Mesenchymal stem cell (in vitro differentiated cells and primary cell): ENCODE measurements around the gene TFCP2L1.
A peak's percentile ranks its signal among the peaks of the same experiment; 100 is the strongest.

Source experiments
- DNase-seq: peaks from one replicate; pipeline ENCODE4 v3.0.0-alpha.2; 2013
- H2AFZ ChIP-seq: one replicate; pipeline ENCODE4 v1.6.1; 2013; ENCODE audit warnings: low read depth, mild to moderate bottlenecking, control low read depth, inconsistent platforms, low read length, moderate library complexity
- H2AK5ac ChIP-seq: 2 replicates; pipeline ENCODE4 v1.6.1; 2013; ENCODE audit warnings: low read length, moderate library complexity, mild to moderate bottlenecking, inconsistent platforms; ENCODE audit not compliant: severe bottlenecking
- H2BK120ac ChIP-seq: one replicate; pipeline ENCODE4 v1.6.1; 2013; ENCODE audit warnings: low read depth, mild to moderate bottlenecking, inconsistent platforms, low read length, moderate library complexity
- H2BK12ac ChIP-seq, 2 experiments: one replicate each; pipeline ENCODE4 v1.6.1; 2013; ENCODE audit warnings: inconsistent platforms in 2 of 2, low read length in 2 of 2, mild to moderate bottlenecking in 2 of 2, moderate library complexity in 2 of 2, control low read depth in 1 of 2
- H2BK15ac ChIP-seq: one replicate; pipeline ENCODE4 v1.6.1; 2013; ENCODE audit warnings: mild to moderate bottlenecking, low read depth, inconsistent platforms; ENCODE audit not compliant: poor library complexity, severe bottlenecking
- H2BK5ac ChIP-seq: 2 replicates; pipeline ENCODE4 v1.6.1; 2013; ENCODE audit warnings: low read depth, mild to moderate bottlenecking, low read length, control low read depth, inconsistent platforms; ENCODE audit not compliant: poor library complexity, severe bottlenecking
- H3K14ac ChIP-seq, 2 experiments: one replicate each; pipeline ENCODE4 v1.6.1; 2013; ENCODE audit warnings: inconsistent platforms in 2 of 2, low read length in 2 of 2, control low read depth in 1 of 2, mild to moderate bottlenecking in 1 of 2, moderate library complexity in 1 of 2
- H3K18ac ChIP-seq, 2 experiments: one replicate each; pipeline ENCODE4 v1.6.1; 2013; ENCODE audit warnings: inconsistent platforms in 2 of 2, low read length in 2 of 2, control low read depth in 1 of 2, low read depth in 1 of 2, mild to moderate bottlenecking in 1 of 2
- H3K23ac ChIP-seq, 2 experiments: one replicate each; pipeline ENCODE4 v1.6.1; 2013; ENCODE audit warnings: inconsistent platforms in 2 of 2, low read length in 2 of 2, mild to moderate bottlenecking in 2 of 2, moderate library complexity in 2 of 2, control low read depth in 1 of 2
- H3K27ac ChIP-seq: 2 replicates; pipeline ENCODE4 v1.5.1; 2013; ENCODE audit warnings: mild to moderate bottlenecking, moderate library complexity, low read length, control low read depth, inconsistent platforms; ENCODE audit not compliant: poor library complexity, severe bottlenecking
- H3K27me3 ChIP-seq, 2 experiments: 2 replicates each; pipeline versions ENCODE4 v1.6.1 to v1.7.0; 2013; ENCODE audit warnings: low read length in 2 of 2, mild to moderate bottlenecking in 2 of 2, moderate library complexity in 2 of 2, control low read depth in 1 of 2, inconsistent platforms in 1 of 2; ENCODE audit not compliant: control insufficient read depth in 1 of 2, insufficient read depth in 1 of 2
- H3K36me3 ChIP-seq, 2 experiments: 2 replicates each; pipeline versions ENCODE4 v1.6.1 to v1.7.0; 2013; ENCODE audit warnings: low read length in 2 of 2, control low read depth in 1 of 2, inconsistent platforms in 1 of 2, low read depth in 1 of 2, mild to moderate bottlenecking in 1 of 2; ENCODE audit not compliant: insufficient read depth in 2 of 2, control insufficient read depth in 1 of 2
- H3K4ac ChIP-seq, 2 experiments: one replicate each; pipeline ENCODE4 v1.6.1; 2013; ENCODE audit warnings: inconsistent platforms in 2 of 2, low read length in 2 of 2, mild to moderate bottlenecking in 2 of 2, moderate library complexity in 2 of 2, control low read depth in 1 of 2, low read depth in 1 of 2
- H3K4me1 ChIP-seq: 2 replicates; pipeline ENCODE4 v1.6.1; 2013; ENCODE audit warnings: low read depth, low read length, control low read depth; ENCODE audit not compliant: control insufficient read depth, insufficient read depth
- H3K4me2 ChIP-seq: 2 replicates; pipeline ENCODE4 v1.6.1; 2013; ENCODE audit warnings: low read length, mild to moderate bottlenecking, inconsistent platforms; ENCODE audit not compliant: poor library complexity, severe bottlenecking
- H3K4me3 ChIP-seq, 2 experiments: 2 replicates each; pipeline versions ENCODE4 v1.5.1 to v1.7.0; 2013; ENCODE audit warnings: low read length in 2 of 2, mild to moderate bottlenecking in 2 of 2, control low read depth in 1 of 2, low read depth in 1 of 2; ENCODE audit not compliant: insufficient read depth in 1 of 2
- H3K79me1 ChIP-seq: replicated peaks from 2 replicates; pipeline ENCODE4 v1.6.1; 2013; ENCODE audit warnings: mild to moderate bottlenecking, control low read depth, low read length, inconsistent platforms; ENCODE audit not compliant: poor library complexity, severe bottlenecking
- H3K9ac ChIP-seq: 2 replicates; pipeline ENCODE4 v1.7.0; 2013; ENCODE audit warnings: mild to moderate bottlenecking, low read length, moderate library complexity
- H3K9me3 ChIP-seq: 2 replicates; pipeline ENCODE4 v1.7.0; 2013; ENCODE audit warnings: mild to moderate bottlenecking, low read length; ENCODE audit not compliant: control insufficient read depth
- H4K8ac ChIP-seq: one replicate; pipeline ENCODE4 v1.6.1; 2013; ENCODE audit warnings: inconsistent platforms, mild to moderate bottlenecking, low read length, moderate library complexity
- H4K91ac ChIP-seq: one replicate; pipeline ENCODE4 v1.6.1; 2013; ENCODE audit warnings: mild to moderate bottlenecking, low read length, inconsistent platforms
- WGBS: methylation state at CpG from one replicate; pipeline ENCODE4 v1.1.7; 2013; ENCODE audit warnings: mixed read lengths; 5-methylcytosine and 5-hydroxymethylcytosine counted together

Gene TFCP2L1

DNA sequence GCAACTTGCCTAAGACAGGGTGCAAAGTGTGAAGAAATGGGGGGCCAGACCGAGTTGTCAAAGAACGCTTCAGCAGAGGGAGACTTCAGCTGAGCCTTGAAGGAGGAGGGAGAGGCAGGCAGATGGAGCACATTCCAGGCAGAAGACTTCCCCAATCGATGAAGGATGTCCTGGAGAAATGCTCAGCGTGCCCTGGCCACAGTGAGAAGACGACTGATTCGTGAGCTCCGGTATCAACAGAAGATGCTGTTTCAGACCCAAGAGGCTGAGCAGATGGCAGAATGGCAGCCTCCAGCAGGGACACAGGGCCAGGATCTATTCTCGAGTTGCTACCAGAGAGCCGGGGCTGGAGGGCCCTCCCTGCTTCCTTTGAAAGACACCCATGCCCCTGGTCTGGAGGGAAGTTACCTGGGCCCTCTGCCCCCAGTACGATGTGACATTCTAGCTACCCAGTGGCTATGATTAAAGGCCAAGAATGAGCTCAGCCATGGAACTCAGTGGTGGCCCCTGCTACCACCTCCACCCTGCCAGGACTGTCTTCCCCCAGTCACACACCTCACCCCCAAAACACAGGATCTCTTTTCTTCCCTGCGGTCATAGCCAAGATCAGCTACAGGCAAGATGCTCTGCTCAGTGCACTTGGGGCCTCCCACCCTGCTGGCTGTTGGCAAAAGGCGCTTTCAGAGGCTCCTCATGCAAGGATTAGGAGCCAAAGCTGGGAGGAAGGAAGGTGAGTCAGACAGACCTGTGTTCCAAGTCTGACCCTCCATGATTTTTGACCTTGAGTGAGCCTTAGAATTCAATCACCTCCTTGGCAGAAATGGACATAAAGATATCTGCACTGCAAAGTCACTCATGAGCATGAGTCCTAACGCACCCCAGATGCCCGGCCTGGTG lies 84.3 kb downstream of the TFCP2L1 start:
- DNase-seq: no peak
- Histone ChIP-seq H4K8ac (no peak overlapping the region), H3K23ac (no peak overlapping the region), H3K79me1 (no peaks in the 10 kb centered on the region), H3K14ac (no peak overlapping the region), H3K36me3 (no peaks in the 10 kb centered on the region), H3K9ac (no peak overlapping the region), H3K9me3 (no peaks in the 10 kb centered on the region), H3K27ac (no peak overlapping the region), H2BK120ac (no peak overlapping the region), H3K4ac (no peak overlapping the region), H2AK5ac (no peak overlapping the region), H2BK12ac (no peak overlapping the region), H3K18ac (no peak overlapping the region), H3K4me2 (no peak overlapping the region), H3K27me3 (peaks cover 8 to 26% of the 10 kb centered on the region in 2 experiments), H4K91ac (no peak overlapping the region), H3K4me1 (no peaks in the 10 kb centered on the region), H3K4me3 (no peak overlapping the region), H2AFZ (no peak overlapping the region), H2BK15ac (no peak overlapping the region), H2BK5ac (no peak overlapping the region)
- 82% methylated on average over 14 of the region's 14 CpGs for WGBS

DNA sequence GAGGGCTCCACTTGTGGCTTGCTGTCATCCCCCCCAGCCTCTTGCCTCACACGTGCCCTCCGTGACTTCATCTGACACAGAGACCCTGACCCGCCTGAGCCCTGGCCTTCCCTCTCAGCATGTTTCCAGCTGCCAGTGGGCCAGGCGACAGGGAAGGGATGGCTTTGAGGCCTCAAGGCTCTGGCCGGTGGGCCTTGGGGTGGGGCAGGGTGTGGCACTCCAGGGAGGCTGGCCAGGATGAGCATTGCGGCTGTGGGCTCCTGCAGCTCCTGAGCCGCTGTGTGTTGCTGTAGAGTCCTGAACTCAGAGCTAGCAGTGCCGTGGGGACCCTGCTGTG lies 85.0 kb downstream of the TFCP2L1 start:
- Histone ChIP-seq H3K23ac (no peak overlapping the region), H3K18ac (no peak overlapping the region), H4K91ac (no peak overlapping the region), H3K36me3 (no peaks in the 10 kb centered on the region), H3K27ac (no peak overlapping the region), H2BK15ac (no peak overlapping the region), H2AK5ac (no peak overlapping the region), H3K4me3 (no peak overlapping the region), H3K4me1 (no peaks in the 10 kb centered on the region), H2BK12ac (no peak overlapping the region), H3K14ac (no peak overlapping the region), H2AFZ (no peak overlapping the region), H4K8ac (no peak overlapping the region), H3K79me1 (no peaks in the 10 kb centered on the region), H3K4ac (no peak overlapping the region), H3K9ac (no peak overlapping the region), H2BK120ac (no peak overlapping the region), H3K9me3 (no peaks in the 10 kb centered on the region), H3K27me3 (peaks cover 13 to 29% of the 10 kb centered on the region in 2 experiments), H2BK5ac (no peak overlapping the region), H3K4me2 (no peak overlapping the region)
- DNase-seq: no peak
- 76% methylated on average over 8 of the region's 8 CpGs for WGBS

DNA sequence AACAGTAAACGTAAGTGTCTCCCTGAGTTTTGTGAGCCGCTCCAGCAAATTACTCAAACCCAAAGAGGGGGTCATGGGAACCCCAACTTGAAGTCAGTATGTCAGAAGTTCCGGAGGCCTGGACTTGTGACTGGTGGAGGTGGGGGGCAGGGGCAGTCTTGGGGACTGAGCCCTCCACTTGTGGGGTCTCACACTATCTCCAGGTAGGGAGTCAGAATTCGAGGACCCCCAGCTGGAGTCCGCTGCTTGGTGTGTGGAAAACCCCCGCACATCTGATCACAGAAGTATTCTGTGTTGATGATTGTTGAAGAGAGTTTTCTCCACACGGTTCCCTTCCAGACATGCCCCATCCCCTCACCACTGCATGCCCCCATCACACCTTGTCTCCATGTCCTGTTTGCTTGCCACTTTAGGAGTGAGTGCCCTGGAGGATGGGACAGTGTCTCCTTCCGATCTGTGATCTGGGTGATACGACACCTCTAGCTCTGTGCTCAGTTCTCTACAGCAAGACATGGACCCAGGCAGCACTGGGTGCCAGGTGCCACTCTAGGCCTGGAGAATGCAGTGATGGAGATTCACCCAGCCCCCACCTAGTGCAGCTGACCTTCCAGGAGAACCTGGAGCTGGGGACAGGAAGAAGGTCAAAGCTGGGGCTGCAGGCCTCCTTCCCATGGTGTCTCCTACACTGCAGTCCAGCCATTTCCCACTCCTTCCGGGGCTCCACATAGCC lies 85.6 kb downstream of the TFCP2L1 start:
- Histone ChIP-seq H3K9me3 (no peaks in the 10 kb centered on the region), H4K8ac (no peak overlapping the region), H3K18ac (no peak overlapping the region), H2BK15ac (no peak overlapping the region), H3K4me1 (peaks cover 3% of the 10 kb centered on the region), H2AFZ (no peak overlapping the region), H3K4me3 (no peak overlapping the region), H2BK120ac (no peak overlapping the region), H2BK12ac (no peak overlapping the region), H3K23ac (no peak overlapping the region), H2BK5ac (no peak overlapping the region), H3K79me1 (no peaks in the 10 kb centered on the region), H3K27ac (no peak overlapping the region), H3K4ac (no peak overlapping the region), H2AK5ac (no peak overlapping the region), H3K14ac (no peak overlapping the region), H3K9ac (no peak overlapping the region), H3K27me3 (peaks cover 17 to 32% of the 10 kb centered on the region in 2 experiments), H3K36me3 (no peaks in the 10 kb centered on the region), H4K91ac (no peak overlapping the region), H3K4me2 (no peak overlapping the region)
- 91% methylated on average over 8 of the region's 10 CpGs for WGBS
- DNase-seq: no peak

DNA sequence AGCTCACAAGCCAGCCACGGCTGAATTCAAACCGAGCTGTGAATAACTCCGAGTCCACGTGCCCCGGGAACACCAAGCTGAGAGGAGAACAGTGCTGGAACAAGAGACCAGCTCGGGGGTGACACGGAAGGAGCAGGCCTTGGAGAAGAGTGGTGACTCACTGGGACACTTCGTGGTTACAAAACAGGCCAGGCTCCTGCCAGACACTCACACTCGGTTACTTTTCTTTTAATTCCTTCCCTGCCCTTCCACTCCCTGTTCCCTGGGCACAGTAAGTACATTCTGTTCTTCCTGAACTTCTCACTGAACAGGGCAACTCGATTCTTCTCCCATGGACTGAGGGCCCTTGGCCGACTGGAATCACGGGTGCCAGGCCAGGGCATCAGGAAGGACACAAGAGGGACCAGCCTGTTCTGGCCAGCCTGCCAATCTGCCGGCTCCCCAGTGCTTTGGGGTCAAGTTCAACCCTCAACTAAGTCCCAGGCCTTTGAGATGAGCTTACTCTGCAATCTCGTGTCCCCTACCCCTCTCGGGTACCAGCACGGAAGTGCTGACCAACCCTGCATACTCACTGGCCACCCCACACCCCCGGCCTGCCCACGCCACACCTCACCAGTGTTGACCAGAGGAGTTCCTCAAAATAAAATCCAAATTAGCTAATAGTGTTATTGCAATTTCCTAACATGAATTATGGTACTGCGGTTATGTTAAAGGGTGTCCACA lies 87.5 kb downstream of the TFCP2L1 start:
- Histone ChIP-seq H3K79me1 (no peaks in the 10 kb centered on the region), H3K4me3 (no peak overlapping the region), H2AK5ac (no peak overlapping the region), H2BK15ac (no peak overlapping the region), H3K18ac (no peak overlapping the region), H3K9ac (peak overlapping the region; percentile 73), H2BK12ac (no peak overlapping the region), H4K91ac (no peak overlapping the region), H4K8ac (no peak overlapping the region), H2BK5ac (no peak overlapping the region), H3K23ac (no peak overlapping the region), H3K9me3 (no peaks in the 10 kb centered on the region), H3K36me3 (no peaks in the 10 kb centered on the region), H3K27ac (no peak overlapping the region), H3K27me3 (peaks cover 9 to 30% of the 10 kb centered on the region in 2 experiments), H3K4ac (no peak overlapping the region), H3K4me1 (peaks cover 3% of the 10 kb centered on the region), H2BK120ac (no peak overlapping the region), H3K14ac (no peak overlapping the region), H2AFZ (no peak overlapping the region), H3K4me2 (no peak overlapping the region)
- WGBS: 66% methylated on average over 18 of the region's 19 CpGs
- DNase-seq: peak; percentile 67
